GM19035 (cell line): Measurements from ENCODE around the gene ZNF431.
"Not testable (repeated sequence)": the region's sequence is repeated elsewhere in the genome, so short reads cannot be mapped to it uniquely, and the experiment has no call there.

Experiments used
- ATAC-seq: cut with Tn5 transposase; IDR thresholded peaks from one replicate; pipeline ENCODE4 v1.9.1; 2021; ENCODE audit not compliant: unreplicated experiment

ZNF431 gene

DNA sequence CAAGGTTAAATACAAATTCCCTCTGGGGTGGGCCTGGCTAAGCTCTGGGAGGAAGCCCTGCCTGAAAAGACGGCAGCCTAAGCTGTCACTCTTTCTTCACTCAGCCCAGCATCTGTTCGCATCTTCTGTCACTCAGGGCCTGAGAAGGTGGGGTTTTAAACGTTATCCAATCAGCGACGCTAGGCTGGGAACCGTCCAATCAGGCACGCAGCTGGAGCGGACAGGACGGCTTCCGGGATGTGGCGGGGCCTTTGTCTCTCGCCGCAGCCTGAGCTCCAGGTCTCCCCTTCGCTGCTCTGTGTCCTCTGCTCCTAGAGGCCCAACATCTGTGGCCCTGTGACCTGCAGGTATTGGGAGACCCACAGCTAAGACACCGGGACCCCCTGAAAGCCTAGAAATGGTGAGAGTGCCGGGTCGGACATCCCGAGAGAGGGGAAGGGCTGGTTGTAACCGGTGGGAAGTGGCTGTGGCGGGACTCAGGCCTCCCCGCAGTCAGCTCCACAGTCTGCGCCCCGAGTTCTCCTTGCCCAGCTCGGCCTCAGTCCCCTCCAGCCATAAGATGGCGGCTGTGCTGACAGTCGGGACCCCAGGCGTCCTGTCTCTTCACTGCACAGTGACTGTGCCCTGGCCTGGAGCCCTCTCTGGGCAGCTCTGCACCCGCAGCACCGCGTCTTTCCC, at the start of gene ZNF431:
Gene ZNF431, plus strand, starts transcription at position 254 of the 678 bp plus-strand sequence. Its CDS starts 144 bp downstream, at position 398.
- ATAC-seq = peak; percentile 100

DNA sequence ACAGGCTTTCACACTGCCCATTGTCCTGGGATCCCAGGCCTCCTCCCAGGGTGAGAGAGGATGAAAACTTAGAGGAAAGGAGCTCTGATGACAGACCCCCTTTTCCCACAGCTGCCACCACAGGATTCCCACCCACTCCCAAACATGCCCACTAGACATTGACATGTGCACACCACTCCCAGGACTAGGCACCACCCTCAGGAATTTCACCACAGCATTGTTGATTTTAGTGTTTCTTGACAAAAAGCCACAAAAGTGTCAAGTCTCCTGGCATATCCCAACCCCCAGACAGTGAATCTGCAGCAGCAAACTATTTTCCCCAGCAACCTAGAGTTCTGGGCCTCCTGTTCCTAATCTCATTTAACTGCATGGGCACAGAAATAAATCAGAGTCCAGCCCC, 49.7 kb upstream of the ZNF431 start:
- ATAC-seq = no peak

DNA sequence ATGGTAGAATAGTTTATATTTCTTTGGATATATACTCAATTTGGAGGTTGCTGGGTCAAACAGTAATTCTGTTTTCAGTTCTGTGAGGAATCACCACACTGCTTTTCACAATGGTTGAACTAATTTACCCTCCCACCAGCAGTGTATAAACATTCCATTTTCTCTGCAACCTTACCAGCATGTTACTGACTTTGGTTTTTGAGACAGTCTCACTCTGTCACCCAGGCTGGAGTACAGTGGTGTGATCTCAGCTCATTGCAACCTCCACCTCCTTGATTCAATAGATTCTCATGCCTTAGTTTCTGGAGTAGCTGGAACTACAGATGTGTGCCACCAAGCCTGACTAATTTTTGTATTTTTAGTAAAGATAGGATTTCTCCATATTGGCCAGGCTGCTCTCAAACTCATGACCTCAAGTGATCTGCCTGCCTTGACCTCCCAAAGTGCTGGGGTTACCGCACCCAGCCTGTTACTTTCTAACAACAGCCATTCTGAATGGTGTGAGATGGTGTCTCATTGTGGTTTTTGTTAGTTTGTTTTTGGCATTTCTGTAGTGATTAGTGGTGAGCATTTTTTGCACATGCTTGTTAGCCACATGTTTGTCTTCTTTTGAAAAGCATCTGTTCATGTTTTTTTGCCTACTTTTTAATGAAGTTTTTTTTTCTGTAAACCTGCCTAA, 47.4 kb upstream of the ZNF431 start:
- ATAC-seq = no peak

DNA sequence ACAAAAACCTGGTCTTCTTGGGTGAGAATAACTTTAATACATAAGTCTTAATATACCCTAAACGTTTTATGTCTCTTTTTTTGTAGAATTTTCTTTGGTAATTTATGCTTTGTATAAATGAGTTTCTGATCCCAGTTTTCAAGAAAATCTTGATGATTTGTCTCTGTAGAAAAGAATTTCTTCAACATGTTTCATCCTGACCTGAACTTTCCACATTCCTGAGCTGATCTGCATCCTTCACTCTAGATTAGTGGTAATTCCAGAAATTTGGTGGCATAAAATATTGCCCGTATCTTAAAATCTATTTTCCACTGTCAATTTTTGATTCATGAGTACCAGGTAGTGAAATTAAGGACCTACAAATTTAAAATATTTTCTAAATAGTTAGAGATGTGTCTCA, 43.5 kb upstream of the ZNF431 start:
- no peak for ATAC-seq

DNA sequence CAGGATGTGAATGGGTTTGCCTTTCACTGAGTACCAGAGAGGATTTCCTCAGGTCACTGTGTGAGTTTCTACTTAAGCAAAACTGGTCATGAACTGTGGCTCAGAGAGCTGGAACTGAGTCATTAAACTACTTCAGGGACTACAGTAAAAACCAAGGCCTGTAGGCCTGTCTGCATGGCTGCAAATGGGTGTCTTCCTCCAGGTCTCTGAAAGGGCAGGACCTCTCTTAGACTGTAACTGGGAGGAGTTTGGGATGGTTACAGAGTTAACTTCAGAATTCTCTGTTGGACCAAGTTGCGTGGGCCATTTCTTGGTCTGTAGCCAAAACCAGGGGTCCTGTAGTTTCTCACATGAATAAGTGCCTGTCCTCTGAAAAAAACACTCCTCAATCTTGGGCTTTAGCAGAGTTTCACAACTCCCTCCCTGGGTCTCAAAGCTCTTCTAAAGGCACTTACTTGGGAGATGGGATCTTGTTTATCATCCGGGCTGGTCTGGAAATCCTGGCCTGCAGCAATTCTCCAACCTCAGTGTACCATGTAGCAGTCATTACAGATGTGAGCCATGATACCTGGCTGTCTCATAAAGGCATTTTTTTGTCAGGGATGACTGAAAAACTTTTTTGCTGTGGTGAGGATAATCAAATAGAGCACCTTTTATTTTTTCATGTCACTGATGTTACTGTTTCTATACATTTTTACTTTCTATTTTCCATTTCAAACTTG, 40.2 kb upstream of the ZNF431 start:
- ATAC-seq = no peak

DNA sequence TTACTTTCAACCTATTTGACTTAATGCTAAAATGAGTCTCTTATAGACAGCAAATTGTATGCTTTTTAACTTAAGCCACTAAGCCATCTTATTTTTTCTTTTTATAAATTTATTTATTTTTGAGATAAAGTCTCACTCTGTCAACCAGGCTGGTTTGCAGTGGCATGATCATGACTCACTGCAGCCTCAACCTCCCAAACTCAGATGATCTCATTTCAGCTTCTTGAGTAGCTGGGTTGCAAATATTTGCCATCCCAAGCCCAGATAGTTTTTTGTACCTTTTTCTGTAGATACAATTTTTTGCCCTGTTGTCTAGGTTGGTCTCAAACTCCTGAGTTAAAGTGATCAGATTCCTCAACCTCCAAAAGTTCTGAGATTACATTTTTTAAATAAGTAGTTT, 32.7 kb upstream of the ZNF431 start:
- ATAC-seq = no peak

DNA sequence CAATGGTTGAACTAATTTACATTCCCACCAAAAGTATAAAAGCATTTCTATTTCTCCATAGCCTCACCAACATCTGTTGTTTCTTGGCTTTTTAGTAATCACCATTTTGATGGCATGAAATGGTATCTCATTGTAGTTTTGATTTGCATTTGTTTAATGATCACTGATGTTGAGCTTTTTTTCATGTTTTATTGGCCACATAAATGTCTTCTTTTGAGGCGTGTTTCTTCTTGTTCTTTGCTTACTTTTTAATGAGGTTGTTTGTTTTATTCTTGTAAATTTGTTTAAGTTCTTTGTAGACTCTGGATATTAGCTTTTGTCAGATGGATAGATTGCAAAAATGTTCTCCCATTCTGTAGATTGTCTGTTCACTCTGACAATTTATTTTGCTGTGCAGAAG, 31.7 kb upstream of the ZNF431 start:
- no peak for ATAC-seq

DNA sequence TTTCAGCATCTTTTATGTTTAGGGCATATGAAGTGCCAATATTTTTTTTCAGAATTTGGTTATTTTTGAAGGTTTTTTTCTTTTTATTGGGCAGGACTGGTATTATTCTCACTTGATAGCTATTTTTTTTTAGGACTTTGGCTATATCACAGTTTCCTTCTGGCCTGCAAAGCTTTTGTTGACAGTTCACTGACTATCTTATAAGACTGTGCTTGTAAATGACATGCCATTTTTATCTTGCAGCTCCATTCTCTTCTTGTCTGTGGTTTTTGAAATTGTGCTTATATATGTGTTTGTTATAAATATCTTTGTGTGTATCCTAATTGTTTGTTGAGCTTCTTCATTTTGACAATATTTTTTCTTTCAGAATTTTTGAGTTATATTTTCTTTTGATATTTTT, 26.4 kb upstream of the ZNF431 start:
- ATAC-seq = no peak

DNA sequence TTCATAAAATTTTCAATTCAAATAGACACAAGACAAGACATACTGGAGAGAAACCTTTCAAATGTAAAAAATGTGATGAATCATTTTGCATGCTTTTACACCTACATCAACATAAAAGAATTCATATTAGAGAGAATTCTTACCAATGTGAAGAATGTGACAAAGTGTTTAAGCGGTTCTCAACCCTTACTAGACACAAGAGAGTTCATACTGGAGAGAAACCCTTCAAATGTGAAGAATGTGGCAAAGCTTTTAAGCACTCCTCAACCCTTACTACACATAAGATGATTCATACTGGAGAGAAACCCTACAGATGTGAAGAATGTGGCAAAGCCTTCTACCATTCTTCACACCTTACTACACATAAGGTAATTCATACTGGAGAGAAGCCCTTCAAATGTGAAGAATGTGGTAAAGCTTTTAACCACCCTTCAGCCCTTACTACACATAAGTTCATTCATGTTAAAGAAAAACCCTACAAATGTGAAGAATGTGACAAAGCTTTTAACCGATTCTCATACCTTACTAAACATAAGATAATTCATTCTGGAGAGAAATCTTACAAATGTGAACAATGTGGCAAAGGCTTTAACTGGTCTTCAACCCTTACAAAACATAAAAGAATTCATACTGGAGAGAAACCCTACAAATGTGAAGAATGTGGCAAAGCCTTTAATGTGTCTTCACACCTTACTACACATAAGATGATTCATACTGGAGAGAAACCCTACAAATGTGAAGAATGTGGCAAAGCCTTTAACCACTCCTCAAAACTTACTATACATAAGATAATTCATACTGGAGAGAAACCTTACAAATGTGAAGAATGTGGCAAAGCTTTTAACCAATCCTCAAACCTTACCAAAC, 24.6 kb upstream of the ZNF431 start:
- ATAC-seq = no peak

DNA sequence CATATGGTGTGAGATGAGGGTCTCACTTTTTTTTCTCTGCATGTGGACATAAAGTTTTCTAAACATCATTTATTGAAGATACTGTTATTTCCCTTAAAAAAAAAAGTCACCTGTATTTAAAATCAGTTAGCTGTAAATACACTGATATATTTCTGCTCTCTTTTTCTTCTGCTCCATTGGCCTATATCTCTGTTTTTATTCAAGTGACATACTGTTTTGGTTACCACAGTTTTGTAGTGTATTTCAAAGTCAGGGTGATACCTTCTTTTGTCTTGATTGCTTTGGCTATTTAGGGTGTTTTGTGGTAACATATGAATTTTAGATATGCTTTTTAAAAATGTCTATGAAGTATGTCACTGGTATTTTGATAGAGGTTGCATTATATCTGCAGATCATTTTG, 15.8 kb upstream of the ZNF431 start:
- ATAC-seq = no peak

DNA sequence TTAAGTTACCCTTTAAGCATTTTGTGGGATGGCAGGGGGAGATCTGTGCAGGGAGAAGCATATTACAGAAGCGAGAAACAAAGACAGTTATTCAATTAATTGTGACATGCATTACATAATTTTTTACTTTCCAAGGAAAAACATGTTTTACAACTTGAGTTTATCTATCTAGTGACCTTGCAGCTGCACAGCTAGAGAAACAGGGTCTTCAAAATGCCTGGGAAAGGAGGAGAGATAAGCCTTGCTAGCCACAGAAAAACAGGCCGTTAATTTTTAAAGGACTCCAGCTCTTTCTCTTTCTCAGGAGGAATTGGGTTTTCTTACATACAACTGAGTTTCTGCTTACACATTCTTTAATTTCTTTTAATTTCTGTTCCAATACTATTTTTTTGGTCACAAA, 14.8 kb upstream of the ZNF431 start:
- no peak for ATAC-seq

DNA sequence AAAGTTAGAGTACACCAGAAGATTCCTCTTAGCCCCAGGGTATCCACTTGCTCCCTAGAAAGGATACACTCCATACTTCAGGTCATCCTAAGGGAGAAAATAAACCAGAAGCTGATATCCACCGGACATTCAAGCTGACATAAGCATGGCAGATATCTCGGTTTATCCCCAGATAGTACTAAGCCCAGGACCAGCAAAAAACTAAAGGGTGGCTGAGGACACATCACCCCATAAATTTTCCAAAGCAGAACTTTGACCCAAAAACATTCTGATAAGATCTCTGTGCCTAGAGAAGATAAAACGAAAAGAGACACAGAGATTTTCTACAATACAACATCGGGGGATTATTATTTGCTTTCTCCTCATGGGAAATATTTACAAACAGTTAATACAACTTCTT, 13.9 kb upstream of the ZNF431 start:
- no peak for ATAC-seq

DNA sequence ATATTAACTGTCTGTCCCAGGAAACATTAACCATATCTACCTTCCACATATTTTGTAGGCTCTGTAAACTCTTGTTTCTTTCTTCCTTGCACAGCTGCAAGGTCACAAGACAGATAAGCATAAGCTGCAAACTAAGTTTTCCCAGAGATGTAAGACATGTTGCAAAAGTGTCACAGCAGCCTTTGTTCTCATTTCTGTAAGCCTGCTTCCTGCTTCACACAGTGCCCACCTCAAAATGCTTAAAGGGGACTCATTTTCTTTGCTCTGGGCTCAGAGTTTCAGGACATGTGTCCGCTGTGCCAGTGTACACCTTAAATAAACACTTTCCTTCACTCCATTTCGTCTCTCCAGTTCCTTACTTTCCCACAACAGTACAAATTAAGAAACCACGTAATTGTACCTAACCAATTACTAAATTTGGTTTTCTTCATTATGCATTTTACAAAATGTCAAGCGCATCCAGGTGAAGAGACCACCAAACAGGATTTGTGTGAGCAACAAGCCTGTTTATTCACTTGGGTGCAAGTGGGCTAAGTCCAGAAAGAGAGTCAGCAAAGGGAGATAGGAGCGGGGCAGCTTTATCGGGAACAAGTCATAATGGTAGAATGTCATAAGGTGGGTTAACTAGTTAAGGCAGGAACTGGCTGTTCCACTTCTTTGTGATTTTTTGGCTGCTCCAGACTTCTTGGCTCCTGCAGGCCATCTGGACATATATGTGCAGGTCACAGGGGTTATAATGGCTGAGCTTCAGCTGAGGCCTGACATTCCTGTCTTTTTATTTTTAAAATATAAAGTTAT, 12.7 kb upstream of the ZNF431 start:
- ATAC-seq = no peak

DNA sequence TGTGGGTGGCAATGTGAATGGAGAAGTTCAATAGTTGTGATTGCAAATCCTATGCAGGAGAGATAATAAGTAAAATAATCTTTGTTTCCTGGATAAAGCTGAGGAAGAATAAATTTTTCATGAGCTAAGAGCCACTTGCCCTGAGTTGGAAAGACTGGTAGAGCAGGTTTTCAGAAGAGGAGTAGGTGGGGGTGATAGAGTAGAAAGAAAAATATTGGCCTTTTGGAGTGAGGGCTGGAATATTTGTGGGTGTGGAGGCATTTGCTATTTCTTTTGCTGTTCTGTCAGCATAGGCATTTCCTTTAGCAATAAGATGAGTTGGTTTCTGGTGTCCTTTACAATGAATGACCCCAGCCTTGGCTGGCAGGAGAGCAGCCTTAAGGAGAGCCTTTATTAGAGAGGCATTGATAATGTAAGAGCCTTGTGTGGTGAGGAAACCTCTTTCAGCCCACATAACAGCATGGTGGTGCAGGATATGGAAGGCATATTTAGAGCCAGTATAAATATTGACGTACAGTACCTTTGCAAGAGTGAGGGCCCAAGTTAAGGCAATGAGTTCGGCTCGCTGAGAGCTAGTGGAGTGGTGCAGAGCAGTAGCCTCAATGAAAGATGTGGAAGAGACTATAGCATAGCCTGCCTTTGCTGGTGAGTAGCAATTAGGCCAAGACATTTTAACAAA, 11.6 kb upstream of the ZNF431 start:
- no peak for ATAC-seq

DNA sequence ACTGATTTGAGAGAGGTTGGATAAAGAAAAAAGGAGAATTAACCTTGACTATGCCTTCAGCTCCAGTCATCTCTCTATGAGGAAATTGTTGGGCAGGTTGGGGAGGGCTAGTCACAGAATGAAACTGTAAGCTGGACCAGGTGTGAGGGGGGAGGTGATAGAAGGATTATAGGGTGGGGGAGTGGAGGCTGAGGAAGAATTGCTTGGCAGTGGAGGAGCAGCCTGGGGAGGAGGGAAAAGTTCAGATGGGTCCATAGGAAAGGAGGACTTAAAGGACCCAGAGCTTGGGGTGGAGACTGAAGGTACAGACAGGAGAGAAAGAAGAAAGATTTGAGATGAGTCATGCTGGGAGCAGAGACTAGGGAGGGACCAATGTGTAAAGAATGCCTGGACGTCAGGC, 8.2 kb upstream of the ZNF431 start:
- no peak for ATAC-seq

DNA sequence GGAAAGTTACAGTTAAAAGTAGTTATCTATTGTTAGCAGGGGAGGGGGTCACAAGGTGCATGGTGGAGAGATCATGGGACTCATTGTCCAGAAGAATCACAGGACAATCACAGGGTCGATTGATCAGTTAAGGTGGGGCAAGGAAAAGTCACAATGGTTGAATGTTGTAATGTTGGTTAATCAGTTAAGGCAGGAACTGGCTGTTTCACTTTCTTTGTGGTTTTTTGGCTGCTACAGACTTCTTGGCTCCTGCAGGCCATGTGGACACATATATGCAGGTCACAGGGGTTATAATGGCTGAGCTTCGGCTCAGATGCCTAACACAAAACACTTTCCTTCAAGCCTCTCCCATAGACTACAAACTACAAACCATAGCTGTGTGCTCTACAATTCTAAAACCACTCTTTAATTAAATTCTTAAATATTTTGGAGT, 6.9 kb upstream of the ZNF431 start:
- no peak for ATAC-seq

DNA sequence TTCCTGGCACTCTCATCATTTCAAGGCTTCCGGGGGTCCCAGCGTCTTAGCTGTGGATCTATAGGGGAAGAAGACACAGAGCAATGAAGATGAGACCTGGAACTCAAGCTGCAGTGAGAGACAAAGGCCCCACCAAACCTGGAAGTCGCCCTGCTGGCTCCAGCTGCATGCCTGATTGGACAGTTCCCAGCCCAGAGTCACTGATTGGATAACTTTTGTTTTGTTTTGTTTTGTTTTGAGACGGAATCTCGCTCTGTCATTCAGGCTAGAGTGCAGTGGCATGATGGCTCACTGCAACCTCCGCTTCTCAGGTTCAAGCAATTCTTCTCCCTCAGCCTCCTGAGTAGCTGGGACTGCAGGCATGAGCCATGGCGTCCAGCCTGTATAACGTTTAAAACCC, 6.4 kb upstream of the ZNF431 start:
- ATAC-seq = no peak

DNA sequence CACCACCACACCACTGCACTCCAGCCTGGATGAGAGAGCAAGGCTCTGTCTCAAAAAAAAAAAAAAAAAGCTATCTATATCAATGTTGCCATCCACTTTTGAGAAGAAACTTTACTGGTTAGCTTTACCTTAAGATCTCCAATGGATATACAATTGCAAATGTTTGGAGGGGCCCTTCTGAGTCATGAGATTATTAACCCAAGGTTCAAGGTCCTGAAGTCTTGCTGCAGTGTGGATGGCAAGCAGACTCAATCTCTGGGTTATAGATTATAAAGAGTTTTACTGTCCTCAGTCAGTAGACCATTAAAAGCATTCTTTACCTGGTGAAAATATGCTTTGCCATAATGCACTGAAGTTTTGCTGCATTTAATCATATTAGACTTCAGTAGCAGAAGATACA, 3.7 kb upstream of the ZNF431 start:
- no peak for ATAC-seq

DNA sequence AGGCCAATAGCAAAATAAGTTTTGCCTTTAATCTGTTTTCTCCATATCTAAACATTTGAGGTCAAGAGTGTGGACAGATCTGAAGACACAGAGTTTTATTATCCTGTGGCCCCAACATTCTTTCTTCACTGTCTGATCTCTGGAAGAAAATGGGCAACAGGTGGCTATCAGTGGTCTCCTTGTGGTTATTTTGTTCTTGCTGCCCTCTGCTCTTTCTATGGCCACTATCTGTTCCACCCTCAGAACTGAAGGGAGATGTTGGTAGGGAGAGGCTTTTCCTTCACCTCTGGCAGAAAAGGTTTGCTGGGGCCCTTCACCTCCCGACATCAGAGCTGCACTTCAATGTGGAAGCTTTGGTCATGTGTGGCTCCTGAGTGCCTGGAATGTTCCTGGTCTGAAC, 834 bp upstream of the ZNF431 start:
- ATAC-seq = not testable (repeated sequence)

DNA sequence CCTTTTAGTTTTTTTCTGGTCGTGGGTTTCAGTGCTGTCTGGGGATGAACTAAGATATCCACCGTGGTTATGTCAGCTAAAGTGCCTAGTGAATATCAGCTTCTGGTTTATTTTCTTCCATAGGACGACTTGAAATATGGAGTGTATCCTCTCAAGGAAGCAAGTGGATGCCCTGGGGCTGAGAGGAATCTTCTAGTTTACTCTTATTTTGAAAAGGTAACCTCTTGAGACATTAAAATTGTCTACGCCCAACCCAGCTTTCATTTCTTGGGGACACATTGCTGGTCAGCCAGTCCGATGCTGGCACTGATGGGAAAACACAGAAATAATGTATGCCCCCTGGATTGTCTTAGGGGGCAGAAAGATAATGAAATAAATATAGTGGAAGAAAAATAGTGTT, 1.6 kb downstream of the ZNF431 start:
- no peak for ATAC-seq
